Measurements from ENCODE around the gene GDI1.
A peak's percentile ranks its signal among the peaks of the same experiment; 100 is the strongest.
"Not testable (repeated sequence)": the region's sequence is repeated elsewhere in the genome, so short reads cannot be mapped to it uniquely, and the experiment has no call there.

The GDI1 gene

DNA sequence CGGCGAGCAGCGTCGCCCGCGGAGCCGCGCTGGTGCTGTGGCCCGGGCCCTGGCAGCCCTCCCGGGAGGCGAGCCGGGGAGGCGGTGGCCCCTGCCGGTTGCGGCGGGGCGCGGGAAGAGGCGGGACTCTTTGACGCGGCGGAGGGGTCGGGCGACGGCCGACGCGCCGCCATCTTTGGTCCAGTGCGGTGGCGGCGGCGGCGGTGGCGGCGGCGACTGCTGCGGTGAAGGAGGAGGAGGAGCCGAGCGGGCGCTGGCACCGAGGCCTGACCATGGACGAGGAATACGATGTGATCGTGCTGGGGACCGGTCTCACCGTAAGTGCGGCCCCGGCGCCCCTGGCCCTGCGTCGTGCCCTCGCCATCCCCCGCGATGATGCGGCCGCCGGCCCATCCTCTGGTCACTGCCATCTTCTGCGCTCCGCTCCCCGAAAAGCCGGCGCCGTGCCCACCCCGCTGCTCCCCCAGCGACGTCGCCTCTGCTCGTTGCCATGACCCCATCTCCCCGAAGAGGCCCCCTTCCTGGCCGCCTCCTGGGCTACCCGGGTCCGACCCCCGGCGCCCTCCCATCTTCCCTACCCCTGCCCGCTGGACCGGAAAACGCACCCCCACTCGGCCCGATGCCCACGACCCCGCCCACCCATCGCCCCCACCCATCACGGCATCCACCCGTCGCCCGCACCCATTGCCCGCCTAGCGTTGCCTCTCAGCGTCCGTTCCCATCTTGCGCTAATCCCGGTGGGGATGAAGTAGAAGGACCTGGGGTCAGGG lies at the start of gene GDI1:
Gene GDI1 (plus strand): TSS at position 172 of the 770 bp plus-strand sequence. CDS start 101 bp downstream, at position 273.
- peak in 1 of 2 donors; percentile 40 for DNase-seq (ENCODE audit: low read depth in 2 of 2)

- not testable (repeated sequence) for DNase-seq (ENCODE audit: low read depth in 2 of 2)
Observed at GRCh38 chrX:154388094-154388493, 48.9 kb upstream of the GDI1 start.

GRCh38 chrX:154388649-154389048 lies 48.3 kb upstream of the GDI1 start:
- not testable (repeated sequence) for DNase-seq (ENCODE audit: low read depth in 2 of 2)

DNA sequence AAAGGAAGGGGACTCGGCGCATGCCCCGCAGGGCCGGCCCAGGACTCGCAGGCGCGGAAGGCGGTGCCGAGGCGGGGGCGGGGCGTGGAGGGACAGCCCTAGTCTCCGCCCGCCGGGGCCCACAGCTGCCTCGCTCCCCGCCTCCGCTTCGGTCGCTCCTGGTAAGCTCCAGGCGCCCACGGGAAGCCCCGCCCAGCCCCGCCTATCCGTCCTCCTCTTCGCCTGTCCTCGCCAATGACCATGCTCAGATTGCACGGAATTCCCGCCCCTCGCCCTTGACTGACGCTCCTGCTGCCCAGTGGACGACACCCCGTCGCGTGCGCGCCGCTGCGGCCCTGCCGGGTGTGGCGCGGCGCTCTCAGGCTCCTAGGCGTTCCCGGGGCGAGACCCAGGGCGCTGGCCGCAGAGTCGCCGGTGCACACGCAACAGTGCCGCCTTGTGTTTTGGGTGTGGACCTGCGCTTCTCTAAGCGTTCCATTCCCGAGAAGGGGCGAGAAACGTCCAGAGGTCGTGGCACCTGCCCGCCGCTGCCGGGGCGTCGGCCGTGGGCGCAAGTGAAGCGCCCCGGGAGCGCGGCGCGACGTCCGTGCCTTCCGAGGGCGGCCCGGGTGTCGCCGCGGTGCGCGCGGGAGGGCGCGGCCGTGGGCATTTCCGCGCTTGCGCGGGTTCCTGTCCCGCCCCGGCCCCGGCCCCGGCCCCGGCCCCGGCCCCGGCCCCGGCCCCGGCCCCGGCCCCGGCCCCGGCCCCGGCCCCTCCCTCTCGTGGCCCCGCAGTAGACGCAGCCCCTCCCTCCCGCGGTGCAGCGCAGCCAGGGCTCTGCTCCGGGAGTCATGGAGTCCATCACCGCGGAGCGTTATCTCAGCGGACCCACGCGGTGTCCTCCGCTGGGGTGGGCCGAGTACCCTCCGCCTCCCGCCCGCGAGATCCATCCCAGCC lies 46.9 kb upstream of the GDI1 start:
- DNase-seq (ENCODE audit: low read depth in 2 of 2) = not testable (repeated sequence)

GRCh38 chrX:154396363-154396762 lies 40.6 kb upstream of the GDI1 start:
- DNase-seq (ENCODE audit: low read depth in 2 of 2) = not testable (repeated sequence)

- DNase-seq (ENCODE audit: low read depth in 2 of 2) = peak; percentile 31 to 68
Observed at GRCh38 chrX:154396973-154397887, 39.7 kb upstream of the GDI1 start.

- peak; percentile 85 for DNase-seq (ENCODE audit: low read depth in 2 of 2)
Observed at GRCh38 chrX:154397888-154398667, 38.9 kb upstream of the GDI1 start, which contains the start of gene RPL10. Gene RPL10 (plus strand): TSS chrX:154398377. CDS start chrX:154398520, 143 bp downstream.

DNA sequence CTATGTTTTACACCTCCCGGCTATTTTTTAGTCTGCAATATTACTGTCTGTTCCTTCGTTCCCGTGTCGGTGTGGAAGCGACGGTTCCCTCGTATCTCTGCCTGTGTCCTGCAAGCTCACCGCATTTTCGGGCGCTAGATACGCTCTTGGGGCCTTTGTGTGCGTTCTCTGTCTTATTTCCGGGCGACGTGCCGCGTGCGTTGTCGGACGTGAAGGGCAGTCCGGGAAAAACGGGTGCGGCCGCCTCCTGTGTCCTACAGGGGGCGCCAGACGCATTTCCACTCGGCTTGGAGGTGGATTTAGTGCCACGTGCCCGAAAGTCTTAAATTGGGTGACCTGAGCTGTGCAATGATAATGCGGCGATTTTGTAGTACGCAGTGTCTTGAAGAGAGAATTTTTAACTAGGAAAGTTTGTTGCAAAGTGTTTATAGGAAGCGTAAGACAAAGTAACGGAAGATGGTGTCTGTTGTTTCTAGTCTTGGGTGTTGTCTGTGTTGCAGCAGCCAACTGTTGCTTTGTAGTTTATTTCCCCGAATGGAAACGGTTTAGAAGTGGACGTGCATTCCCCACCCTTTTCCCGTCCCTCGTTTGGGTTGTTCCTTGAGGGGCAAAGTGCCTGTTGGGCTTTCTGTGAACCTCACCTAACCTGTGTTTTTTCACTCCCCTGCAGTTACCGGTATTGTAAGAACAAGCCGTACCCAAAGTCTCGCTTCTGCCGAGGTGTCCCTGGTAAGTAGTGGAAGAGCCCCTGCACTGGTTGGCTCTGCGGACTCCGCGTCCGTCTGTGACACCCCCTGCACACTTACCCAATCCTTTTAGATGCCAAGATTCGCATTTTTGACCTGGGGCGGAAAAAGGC lies 38.1 kb upstream of the GDI1 start:
- DNase-seq (ENCODE audit: low read depth in 2 of 2) = peak; percentile 66 to 73

GRCh38 chrX:154399527-154400368 lies 37.2 kb upstream of the GDI1 start:
- no peak for DNase-seq (ENCODE audit: low read depth in 2 of 2)

DNA sequence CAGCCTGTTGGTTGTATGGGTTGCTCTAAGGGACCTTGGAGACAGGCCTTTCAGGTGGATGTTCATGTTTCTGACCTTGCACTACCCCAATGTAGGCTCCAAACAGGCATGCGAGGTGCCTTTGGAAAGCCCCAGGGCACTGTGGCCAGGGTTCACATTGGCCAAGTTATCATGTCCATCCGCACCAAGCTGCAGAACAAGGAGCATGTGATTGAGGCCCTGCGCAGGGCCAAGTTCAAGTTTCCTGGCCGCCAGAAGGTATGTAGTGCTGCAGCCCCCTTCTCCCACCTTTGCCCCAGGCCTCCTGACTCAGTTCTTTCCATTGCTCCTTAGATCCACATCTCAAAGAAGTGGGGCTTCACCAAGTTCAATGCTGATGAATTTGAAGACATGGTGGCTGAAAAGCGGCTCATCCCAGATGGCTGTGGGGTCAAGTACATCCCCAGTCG lies 36.6 kb upstream of the GDI1 start:
- not testable (repeated sequence) for DNase-seq (ENCODE audit: low read depth in 2 of 2)

- DNase-seq (ENCODE audit: low read depth in 2 of 2) = no peak
Observed at GRCh38 chrX:154401045-154401799, 35.7 kb upstream of the GDI1 start.

- DNase-seq (ENCODE audit: low read depth in 2 of 2) = no peak
Observed at GRCh38 chrX:154401918-154402621, 34.9 kb upstream of the GDI1 start.

DNA sequence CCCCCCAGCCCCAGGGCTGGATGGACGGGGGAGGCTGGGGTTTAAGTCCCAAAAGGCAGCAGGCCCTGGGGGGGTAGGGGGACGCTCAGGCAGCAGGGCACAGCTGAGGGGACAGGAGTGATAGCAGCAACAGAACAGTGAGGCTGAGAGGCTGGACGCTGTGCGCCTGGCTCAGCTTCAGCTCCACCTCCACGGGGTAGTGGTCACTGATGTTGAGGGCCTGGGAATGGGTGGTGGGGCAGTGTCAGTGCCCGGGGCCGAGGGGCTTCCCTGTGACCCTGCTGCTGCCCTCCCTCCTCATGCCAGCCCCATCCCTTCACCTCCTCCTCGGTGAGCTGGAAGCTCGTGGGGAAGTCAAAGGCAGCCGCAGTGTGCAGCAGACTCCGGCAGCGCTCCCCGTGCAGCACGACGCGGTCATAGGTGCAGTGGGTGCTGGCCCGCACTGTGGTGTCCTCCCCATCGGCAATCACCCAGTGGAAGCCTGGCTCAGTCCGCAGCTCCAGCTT lies 34.3 kb upstream of the GDI1 start:
- DNase-seq (ENCODE audit: low read depth in 2 of 2) = no peak

GRCh38 chrX:154403192-154403591 lies 33.8 kb upstream of the GDI1 start:
- DNase-seq (ENCODE audit: low read depth in 2 of 2) = no peak

DNA sequence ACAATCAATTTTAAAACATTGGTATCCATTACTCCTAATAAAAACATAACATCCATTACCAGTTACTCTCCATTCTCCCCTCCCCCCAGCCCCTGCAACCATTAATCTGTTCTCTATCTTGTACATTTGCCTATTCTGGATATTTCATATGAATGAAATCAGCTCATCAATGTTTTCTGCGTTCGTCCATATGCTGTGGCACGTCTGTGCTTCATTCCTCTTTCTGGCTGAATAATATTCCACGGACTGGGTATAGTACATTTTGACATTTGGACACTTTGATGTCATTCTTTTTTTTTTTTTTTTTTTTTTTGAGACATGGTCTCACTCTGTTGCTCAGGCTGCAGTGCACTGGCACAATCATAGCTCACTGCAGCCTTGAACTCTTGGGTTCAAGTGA lies 33.1 kb upstream of the GDI1 start:
- DNase-seq (ENCODE audit: low read depth in 2 of 2) = no peak

DNA sequence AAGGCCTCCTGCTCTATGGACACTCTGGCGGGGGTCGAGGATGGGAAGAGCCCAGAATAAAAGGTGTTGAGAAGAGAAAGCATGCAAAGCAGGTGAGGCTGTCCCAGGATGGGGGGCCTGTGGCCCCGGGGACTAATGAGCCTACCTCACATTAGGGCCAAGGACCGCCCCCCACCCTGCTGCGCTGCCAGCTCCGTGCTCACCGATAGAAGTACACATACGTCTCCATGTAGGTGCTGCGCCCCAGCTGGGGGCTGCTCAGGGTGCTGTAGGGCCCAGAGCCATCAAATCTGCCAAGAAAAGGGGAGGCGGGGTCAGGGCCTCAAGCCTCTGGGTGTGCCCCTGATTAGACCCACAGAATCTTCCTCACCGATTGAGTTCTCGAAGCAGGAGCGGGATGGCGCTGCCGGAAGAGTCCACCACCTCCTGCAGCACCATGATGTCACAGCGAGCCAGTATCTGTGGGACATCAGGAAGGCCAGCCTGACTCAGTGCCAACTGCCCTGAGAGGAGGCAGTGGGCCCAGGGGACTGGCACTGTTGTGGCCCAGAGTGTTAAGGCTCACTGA lies 32.2 kb upstream of the GDI1 start:
- no peak for DNase-seq (ENCODE audit: low read depth in 2 of 2)

All from stimulated activated CD8-positive, alpha-beta memory T cell treated with anti-CD3 and anti-CD28 coated beads, Interleukin-7, amount 100 ng/mL, for 4 hours (primary cell).